GM12875 (cell line): ENCODE results near the gene CHRM2.

ENCODE experiments used
- H3K4me3 ChIP-seq: one replicate; pipeline ENCODE4 v1.5.1; 2011; ENCODE audit warnings: low read depth, low read length, control low read depth
- CTCF ChIP-seq: IDR thresholded peaks from 2 replicates; pipeline ENCODE4 v1.5.1; 2011; ENCODE audit warnings: low read depth, mild to moderate bottlenecking, control low read depth, inconsistent platforms, low read length, moderate library complexity, borderline replicate concordance; ENCODE audit not compliant: insufficient read depth

The CHRM2 gene

DNA sequence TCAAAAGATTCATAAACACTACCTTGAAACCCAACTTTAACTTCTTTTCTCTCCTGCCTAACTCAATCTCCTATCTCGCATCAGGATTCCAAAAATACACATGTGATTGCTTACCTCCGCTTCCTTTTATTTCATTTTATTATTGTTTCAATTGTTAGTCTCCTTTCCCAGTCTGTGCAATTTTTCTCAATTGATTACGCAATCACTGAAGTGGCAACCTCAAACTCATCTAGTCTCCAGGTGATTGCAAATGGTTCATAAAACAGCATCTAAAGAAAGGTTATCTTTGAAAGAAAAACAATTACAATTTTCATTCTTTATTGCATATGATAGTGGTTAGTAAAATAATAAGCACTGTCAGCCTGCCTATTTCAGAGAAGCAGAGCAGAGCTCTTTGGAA, 45.6 kb downstream of the CHRM2 start:
- TF ChIP-seq CTCF: no peak
- no peak overlapping the region for H3K4me3 ChIP-seq

DNA sequence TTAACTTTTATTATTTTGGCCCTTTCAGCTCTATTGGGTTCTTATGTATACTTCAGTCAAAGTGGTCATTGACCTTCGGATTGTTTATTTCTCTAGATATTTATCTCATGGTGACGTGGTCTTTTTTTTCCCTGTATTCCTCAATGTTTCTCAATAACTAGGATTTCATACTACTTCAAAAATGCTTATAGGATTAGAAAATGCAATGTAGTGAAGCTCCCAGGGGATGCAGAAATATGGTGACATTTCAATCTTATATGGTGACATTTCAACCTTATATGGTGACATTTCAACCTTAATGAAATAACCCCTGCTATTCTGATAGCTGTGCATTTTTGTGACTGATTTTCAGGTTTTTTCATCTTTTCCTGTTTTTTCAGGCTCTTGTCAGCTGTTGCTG, 51.4 kb downstream of the CHRM2 start:
- H3K4me3 ChIP-seq: no peak overlapping the region
- no peak for TF ChIP-seq CTCF

DNA sequence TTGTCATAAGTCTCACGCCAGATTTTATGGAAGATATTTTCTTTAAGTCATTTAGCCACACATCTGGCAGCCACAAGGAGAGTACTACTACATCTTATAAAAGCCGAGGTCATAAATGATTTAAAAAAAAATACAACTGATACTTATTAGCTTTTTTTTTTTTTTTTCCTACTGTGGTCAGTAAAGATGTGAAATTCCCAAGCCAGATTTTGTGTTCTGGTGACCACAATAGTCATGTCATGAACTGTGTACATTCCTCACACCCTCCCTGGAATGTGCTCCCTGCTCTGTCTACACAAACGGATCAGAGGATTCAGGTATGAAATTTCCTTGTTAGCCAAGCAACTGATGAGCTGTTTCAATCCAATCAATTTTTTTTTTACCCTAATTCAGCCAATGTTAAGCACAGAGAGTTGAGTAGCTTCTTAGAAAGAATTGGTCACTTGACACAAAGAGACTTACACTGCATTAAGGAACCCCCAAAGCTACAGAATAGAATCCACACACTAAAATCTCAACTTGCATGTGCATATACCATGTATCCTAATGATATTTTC, 54.7 kb downstream of the CHRM2 start:
- no peak for TF ChIP-seq CTCF
- no peak overlapping the region for H3K4me3 ChIP-seq

DNA sequence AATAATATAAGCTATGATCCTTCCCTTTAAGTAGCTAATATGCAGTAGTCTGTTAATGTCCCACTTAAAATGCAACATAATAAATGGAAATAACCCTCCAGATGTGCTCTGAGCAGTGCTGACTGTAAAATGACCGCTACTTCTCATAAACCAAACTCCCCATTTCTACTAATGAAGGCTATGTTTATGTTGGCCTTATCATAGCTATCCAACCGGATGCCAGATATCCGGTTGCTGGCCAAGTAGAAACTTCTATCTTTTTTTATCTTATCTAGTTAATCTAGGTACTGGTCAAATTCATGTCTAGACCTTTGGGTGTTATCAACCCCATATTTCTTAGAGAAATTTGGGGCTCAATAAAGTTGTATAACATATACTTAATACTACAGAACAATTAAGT, 56.6 kb downstream of the CHRM2 start:
- TF ChIP-seq CTCF: no peak
- H3K4me3 ChIP-seq: no peak overlapping the region

DNA sequence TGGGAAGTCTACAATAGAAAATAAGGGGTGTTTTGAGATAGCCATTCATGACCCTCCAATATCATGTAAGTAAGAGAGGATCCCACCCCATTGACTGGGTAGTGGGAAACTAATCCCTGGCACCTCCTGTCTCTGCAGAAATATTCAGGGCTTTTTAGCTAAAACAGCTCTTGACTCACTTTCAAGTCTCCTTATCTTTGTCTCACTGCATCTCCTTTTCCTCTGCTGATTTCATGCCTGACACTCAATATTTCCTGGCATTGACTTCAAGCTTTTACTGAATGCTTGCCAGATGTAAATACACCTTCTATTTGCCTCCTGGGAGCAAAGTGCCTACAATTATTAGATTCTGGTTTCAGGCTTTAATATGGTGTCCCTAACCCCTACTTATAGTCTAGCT, 57.1 kb downstream of the CHRM2 start:
- no peak for TF ChIP-seq CTCF
- no peak overlapping the region for H3K4me3 ChIP-seq

DNA sequence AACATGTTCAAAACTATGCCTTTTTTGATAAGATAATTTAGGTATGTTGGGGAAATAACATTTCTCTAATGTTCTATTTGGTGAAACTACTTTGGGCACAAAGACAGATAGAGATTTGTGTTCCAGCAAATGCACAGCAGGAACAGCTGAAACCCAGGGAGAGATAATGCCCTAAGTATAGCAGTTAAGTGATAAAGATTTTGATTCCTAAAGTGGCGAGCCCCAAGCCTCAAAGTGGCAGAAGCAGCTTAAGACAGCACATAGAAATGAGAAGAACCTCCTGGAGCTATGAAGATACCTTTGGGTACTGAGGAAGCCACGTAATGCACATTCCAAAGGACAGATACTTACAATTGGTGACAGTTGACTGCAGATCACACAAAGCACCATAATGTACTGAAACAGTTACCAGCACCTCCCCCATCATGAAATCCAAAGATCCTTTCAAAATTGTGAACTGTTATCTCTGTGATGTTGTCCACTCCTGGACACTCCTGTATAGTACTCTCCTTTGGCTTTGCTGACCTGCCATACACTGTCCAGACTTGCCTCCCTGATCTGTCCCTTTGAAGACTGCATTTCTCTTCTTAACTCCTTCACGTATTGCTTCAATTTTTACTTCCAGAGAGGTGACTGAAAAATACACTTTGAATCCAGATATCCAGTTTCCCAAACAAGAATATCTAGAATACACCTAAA, 62.9 kb downstream of the CHRM2 start:
- H3K4me3 ChIP-seq: no peak overlapping the region
- TF ChIP-seq CTCF: no peak

DNA sequence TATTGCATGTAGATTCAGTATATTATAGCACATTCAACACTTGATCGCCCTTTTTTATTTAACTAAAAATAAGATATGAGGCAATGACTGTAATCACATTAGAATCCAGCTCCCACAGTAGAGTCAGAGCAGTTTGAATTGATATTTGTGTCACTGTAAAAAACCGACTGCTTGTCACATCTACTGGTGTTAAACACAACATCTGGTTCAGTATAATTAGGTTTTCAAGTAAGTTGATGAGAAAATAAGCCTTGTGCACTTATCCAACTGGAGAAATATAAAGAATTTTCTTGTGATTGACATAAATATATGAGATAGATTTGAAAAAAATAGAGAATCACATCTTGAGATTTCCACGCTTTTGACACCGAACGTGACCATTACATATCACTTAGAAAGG, 69.0 kb downstream of the CHRM2 start:
- no peak overlapping the region for H3K4me3 ChIP-seq
- TF ChIP-seq CTCF: no peak
